Measurements from ENCODE around the gene IQSEC1.

IQSEC1 gene

DNA sequence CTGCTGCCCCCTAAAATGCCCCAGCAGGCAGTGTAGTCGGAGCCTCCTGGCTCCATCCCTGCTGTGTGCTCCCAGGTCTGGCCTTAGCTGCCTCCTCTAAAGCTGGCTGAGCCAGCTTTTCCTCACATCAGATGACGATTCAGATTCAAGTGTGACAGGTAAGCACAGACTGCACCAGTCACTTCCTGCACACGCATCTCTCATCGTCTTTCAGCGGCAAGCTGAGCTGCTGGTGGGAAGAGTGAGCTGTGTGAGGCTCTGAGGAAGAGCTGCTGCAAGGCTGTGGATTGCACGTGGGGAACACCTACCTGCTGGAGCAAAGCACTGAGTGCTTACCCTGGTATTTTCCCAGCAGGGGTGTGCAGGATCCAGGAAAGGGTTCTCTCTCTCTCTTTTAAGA is 143.4 kb downstream of the IQSEC1 start:
- DNase-seq: no peak

DNA sequence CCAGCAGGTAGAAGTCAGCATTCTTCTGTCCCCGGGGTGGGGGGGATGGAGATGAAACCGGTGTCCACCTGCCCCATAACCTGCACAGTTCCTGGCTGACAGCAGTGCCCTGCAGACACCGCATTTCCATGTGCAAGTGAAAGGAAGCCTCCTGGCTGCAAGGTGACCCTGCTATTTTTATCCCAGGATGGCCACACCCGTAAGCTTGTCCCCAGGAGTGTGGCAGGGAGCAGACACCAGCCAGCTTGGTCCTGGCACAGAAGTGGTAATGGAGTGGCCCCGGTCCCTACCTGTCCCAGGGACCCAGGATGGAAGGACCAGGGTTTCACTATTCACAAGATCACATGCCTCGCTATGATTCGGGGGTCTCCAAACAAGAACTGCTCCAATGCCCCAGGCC is 146.6 kb downstream of the IQSEC1 start:
- DNase-seq: no peak

DNA sequence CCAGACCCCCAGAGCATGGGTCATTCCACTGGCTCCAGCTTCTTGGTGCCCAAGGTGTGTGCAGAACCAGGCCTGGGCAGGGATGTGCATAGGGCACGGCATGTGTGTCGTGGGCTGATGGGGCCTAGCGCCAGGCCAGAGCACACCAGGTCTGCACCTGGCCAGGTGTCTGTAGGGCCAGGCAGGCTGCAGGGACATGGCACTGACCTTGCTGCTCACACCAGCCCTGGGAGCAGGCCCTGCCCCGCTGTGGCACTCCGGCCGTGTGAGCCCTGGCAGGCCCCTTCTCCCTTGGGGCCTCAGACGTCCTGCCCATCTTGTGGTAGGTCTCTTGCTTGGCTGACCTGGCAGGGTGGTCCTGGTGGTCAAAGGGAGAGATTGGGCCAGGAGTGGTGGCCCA is 147.6 kb downstream of the IQSEC1 start:
- DNase-seq: no peak

DNA sequence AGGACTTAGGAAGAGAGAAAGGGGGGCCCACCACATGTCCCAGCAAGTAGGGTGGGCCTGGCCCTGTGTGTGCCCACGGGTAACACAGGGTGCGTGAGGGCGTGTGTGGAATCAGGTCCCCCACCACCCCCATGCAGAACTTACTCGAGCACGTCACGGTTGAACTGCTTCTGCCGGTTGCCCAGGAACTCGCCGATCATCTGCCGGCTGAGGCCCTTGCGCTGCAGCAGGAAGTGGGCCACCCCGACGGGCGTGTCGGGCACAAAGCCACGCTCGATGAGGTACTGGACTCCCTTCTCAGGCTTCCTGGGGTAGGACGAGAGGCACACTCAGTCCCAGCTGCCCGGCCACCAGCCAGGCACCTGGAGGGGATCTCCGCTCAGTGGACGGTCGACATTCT is 148.8 kb downstream of the IQSEC1 start:
- DNase-seq: no peak

DNA sequence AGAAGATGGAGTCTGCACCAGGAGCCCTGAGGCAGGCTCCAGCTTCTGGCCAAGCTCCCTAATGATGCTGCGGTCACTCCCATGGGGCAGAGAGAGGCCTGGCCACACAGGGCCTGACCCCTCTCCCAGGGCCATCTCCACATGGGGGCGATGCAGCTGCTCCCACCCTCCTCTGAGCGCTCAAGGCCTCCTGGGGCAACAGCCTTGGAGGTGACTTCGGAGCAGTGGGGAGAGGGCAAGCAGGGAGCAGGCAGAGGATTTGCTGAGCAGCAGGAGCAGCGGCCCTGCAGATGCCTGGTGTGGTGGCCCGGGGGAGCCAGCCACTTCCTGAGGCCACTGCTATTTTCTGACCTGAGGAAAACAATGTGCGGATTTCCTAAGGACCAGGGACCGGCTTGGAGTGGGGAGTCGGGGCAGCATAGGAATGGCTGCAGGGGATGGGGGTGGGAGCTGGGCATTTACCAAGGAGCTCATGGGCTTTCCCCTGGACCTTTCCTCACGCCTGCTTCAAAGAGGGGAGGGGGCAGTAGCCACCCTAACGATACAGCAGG is 150.3 kb downstream of the IQSEC1 start:
- DNase-seq: no peak

DNA sequence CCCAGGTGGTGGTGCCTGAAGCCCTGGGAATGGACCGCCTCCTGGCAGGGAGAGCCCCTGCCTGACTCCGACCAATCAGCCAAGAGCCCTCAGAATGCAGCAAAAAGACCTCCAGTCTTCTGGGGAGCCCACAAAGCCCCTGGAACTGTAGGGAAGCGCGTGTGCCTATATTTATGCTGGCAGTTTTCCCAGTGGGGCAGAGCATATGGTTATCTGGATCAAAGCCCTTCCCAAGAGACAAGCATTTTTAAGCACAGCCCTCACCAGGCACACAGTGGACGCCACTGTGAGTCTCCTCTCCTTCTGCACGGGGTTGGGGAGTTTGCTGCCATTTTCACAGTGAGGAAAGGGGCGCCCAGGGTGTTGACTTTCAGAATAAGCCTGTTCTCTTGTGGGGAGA is 150.9 kb downstream of the IQSEC1 start:
- DNase-seq: no peak

DNA sequence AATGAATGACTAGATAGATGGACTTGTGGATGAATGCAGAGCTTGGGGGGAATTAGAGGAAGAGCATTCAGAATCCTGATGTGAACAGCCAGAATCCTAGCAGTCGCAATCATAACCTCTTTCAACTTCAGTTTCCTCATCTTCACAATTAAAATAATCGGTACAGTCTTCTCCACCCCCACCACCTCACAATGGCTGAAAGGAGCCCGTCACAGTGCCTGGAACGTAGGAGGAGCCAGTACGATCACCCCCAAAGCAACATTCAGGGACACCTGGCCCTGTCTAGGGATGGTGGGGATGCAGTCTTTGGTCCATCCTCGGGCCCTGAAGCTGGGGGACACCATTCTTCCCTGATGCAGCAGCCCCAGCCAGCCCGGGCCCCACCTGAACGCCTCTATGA is 151.5 kb downstream of the IQSEC1 start:
- no peak for DNase-seq

DNA sequence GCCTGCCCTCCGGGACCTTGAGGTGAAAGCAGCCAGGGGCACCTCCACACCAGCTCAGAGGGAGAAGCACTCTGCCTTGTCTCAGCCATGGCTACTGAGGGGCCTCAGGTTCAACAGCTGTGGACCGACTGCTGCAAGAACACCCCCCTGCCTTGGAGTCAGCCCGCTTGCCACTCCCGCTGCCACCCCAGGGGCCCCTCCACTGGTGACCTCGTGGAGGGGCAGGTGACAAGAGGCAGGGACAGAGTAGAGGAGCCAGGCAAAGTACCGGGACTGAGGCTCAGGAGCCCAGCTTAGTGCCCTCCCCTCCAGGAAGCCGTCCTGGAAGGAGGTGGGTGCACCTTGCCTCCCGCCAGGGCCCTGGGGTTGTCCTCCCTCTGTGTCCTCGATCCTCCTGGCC is 152.3 kb downstream of the IQSEC1 start:
- no peak for DNase-seq

DNA sequence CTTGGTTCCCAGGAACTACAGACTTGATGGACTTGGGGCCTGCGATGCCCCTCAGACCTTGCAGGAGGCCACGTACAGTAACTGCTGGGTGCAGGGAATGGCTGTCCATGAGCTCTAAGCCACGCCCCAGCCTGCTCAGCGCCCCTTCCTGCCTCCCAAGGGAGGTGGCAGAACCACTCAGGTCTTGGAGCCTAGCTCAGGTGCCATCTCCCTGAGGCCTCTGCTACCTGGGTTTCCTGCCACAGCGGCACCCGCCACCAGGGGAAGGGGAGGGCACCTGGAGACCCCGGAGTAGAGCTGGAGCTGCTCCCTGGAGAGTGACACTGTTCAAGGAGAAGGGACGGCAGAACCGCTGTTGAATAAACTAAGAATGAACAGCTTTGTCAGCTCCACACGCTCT is 154.0 kb downstream of the IQSEC1 start:
- no peak for DNase-seq

DNA sequence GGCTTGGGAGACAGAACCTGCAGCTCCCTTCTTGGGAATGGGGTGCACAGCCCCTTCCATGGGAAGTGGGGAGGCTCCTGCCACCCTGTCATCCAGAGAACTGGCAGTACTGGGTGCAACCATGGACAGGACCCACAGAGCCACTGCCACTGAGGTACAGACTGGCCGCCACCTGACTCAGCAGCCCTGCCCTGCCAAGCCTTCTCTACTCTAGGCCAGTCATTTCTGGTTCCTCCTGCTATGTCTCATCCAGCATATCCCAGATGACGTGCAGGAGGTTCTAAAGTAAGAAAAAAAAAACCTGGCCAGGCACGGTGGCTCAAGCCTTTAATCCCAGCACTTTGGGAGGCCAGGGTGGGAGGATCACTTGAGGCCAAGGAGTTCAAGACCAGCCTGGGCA is 155.0 kb downstream of the IQSEC1 start:
- DNase-seq: no peak

DNA sequence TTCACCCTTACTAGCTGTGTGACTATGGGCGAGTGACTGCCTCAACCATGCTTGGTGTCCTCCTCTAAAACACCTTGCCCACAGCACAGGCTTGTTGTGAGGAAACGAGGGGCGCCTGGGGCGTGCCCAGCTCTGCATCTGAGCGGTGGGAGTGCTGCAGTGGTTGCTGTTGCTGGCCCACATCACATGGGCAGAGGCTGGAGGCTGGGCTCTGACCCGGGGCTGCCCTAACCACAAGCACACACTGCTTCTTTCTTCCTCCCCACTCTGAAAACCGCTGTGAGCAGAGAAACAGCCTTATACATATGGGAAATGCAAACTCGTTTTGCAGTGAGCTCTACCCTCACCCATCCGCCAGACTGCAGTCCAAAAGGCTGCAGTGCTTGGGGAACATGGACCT is 157.1 kb downstream of the IQSEC1 start:
- peak; percentile 27 for DNase-seq

DNA sequence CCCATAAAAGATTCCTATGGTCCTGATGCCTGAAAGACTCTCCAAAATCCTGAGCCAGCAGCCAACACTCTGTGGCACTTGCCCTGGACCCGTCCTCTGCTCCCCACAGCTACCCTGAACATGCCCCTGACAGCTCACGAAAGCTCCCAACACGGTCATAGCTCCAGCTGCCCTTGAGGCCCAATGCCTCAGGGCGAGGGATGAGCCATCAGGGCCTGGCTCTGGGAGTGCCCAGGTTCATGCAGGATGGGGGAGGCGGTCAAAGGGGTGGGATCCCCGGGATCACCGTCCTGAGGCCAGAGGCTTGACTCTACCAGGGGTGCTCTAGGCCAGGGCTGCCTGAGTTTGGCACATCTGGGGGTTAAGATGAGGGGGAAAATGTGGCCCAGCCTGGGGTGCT is 159.1 kb downstream of the IQSEC1 start:
- no peak for DNase-seq

DNA sequence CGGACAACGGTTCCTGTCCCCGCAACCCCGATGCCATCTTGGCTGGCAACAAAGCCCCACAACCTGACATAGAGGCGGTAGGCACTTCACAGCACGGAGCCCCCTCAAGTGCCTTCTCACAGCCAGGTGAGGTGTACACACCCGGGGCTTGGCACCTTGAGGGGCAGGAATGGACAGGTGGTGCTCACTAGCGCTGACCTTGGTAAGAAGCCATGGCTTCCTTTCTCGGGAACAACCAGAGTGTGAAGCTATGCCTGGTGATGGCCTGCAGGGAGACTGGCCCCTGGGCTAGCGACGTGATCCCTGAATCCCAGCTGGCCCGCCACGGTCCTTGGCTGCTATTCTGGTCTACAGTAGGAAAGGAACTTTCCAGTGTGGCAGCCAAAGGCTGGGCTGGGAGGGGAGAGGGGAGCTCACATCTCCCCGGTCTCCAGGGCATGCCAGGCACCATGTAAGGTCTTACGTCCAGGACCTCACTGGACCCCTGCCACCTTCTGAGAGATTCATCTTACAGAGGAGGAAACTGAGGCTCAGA is 161.3 kb downstream of the IQSEC1 start:
- DNase-seq: no peak

DNA sequence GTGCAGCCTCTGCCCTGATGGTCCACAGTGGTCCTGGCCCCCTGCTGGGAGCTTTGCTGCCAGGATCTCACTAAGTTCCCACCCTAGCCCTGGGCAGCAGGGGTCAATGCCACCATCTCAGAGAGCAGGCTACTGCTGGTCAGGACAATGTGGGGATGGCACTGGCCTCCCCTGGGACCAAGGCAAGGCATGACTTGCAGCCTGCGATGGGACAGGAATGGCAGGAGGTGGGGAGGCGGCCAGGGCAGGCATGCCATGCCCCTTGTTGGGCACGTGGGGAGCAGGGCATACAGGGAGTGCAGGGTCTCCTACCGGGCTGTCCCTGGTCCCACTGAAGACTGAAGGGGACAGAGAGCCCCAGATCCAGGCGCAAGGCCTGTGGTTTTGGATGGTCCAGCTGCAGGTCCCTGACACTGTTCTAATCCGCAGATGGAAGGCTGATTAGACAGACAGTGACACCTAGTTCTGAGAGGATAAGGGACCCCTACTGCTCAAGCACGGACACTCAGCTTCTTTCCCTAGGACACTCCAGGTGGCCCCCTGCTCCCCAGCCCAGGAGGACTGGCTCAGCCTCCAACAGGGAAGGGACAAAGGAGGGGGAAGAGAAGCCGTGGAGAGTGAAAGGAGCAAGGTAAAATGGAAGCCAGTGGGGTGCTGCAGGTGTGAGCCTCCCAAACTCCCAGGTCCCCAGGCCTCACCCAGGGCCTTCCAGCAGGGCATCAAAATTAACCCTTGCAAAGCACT is 162.7 kb downstream of the IQSEC1 start:
- DNase-seq: no peak

DNA sequence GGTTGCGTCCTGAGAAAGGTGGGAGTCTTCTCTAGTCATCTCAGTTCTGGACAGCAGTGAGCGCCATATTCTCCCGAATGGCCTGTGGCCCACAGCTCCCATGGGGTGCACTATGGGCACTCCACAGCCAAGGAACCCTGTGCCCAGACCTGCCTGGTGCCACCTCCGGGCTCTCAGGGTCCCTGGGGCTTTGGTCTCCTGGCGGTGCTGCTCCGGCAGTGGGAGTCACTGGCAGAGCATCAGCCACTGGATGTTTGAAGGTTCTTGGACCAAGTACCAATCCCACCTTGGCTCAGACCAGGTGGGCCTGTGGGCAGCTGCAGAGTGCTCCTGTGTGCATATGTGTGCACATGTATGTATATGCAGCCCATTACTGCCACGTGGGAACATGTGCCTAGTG is 163.5 kb downstream of the IQSEC1 start:
- DNase-seq: no peak

DNA sequence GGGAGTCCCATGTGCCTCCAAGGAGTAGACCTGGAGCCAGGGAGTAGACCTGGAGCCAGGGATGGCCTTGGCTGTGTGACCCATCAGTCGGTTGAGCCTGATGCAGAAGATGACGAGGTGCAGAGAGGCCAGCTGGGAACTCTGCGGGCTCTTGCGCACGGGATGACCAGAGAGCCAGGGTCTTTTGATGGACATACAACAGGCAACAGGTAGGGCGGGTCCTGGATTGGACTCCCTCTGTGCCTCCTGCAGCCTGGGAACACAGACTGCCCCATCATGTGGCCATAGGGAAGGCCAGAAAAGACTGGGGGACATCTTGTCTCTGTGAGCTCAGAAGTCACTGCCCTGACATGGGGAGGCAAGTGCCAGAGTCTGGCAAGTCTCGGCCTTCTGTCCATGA is 164.4 kb downstream of the IQSEC1 start:
- no peak for DNase-seq

DNA sequence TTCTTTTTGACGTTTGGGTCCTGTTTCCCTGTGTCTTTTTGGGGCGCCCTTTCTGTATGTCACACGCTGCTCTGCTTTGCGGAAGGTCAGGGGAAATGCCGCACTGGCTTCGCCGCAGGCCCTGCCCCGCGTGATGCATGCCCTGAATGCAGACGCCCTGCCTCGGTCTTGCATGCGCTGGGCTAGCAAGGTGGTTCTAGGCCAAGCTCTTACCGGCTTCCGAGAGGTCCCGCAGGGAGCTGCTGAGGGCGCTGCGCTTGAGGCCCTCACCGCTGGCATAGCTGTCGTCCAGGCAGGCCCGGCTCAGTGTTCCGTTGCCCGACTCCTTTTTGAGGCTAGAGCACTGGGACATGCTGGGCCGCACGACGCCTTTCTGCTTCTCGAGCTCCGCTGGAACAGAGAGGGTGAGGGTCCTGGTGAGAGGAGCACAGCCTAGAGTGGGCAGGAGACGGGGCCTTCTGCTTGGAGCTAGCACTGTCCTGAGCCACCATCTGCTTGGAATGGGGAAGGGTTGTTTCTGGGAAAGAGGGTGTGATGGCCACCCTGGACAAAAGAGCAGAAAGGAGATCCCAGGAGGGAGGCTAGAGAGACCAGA is 165.0 kb downstream of the IQSEC1 start:
- DNase-seq: no peak

DNA sequence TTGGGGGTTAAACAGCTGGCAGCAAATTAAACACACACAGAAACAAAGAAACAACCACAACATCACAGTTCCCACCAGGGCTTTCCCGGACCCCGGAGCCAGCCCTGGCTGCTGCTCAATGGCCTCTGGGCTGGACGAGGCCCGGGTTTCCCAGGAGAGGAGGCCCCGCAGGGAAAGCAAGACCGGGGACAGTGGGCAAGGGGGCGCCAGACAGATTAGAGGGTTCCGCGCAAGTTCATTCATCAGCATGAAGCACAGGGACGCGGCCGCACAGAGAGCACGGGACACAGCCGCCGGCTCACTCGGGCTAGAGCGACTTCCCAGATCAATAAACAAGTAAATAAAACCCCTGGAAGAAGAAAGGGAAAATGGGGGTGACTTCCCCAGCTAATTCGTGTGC is 165.5 kb downstream of the IQSEC1 start:
- no peak for DNase-seq

DNA sequence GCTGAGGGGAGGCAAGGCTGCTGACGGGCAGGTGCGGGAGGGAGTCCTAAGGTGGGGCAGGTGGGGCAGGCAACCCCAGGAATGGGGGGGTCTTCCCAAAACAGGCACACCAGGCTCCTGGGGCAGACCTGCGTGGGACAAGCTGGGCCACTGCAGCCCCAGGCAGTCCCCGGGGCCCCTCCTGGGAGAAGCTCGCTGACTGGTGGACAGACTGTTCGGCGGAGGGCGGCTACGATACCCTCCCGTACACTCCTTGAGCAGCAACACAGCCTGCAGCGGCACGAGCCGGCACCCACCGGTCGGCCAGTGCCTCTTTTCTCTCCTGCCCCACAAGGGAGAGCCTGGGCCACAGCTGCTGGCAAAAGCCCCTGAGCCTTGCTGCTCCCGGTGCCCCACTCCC is 165.9 kb downstream of the IQSEC1 start:
- no peak for DNase-seq

DNA sequence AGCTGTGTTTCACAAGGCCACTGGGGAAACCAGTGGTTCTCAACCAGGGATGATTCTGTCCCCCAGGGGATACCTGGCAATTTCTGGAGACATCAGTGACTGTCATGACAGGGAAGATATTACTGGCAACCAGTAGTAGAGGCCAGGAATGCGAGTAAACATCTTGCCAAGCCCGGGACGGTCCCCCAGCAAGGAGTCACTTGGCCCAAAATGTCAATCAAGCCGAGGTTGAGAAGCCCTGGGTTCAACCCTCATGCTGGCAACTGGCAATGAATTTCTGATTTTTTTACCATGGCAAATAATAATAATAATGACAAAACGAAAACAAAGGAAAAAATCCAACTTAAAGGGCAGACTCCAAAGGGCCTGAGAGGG is 166.3 kb downstream of the IQSEC1 start:
- DNase-seq: no peak

DNA sequence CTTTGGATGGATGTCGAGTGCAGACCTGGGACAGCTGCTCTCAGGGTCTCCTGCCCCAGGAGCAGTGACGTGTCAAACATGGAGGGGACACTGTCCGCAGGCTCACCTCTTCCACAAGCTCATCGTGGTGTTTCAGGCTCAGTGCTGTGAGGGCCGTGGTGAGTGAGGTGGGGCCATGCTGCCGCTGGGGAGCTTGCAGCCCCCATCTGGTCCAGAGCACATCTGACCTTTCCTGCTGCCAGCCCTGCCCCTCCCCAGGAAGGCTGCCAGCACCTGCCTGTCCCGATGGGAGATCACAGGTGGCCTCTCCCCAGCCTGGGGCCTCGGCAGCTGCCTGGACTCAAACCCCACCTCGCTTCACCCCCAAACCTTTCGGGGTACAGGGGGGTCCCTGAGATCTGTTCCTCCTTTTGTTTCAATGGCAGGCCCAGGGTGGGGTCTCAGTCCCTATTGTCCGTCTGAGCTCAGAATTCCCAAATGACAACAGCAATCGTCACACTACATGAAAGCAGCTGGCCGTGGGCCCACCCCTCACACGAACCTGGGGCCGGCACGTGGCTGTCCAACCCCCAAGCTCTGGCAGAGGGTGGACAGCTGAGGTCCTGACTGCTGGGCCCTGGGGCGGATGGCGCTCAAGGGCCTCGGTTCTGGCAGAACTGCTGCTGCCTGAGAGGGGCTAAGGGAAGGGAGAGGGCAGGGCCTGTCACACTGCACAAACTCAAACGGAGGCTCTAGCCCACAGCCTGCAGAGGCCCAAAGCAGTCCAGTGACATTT is 166.9 kb downstream of the IQSEC1 start:
- no peak for DNase-seq

DNA sequence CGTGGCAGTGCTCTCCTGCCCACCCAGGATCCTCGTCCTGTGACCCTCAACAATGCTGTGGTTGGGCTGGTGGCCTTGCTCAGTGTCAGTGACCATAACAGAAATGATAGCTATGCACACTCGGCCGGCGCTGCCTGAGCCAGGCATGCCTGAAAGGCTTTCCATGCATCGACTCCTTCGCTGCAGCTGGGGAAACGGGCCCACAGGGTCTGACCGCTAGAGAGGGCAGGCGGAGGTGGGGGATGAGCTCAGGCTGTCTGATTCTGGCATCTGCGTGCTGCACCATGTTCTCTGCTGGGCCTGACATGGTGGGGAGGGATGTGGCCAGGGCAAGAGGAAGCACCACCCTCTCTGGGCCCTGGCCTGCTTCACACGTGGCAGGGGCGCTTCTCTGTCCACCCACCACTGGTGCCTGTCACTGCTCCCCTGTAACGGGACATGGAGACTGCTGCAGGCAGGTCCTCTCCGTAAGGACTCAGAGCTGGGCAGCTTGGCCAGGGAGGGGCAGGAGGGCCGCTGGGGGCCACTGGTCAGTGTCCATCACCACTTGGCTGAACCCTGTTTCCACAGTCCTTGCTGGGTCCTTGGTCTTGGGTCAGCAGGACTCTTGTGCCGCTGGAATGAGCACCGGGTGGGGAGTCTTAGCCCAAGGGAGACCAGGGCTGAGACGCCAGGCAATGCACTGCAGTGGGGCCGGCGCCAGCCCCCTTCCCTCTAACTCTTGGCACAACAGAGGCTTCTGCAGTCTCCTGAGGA is 167.7 kb downstream of the IQSEC1 start:
- DNase-seq: no peak

DNA sequence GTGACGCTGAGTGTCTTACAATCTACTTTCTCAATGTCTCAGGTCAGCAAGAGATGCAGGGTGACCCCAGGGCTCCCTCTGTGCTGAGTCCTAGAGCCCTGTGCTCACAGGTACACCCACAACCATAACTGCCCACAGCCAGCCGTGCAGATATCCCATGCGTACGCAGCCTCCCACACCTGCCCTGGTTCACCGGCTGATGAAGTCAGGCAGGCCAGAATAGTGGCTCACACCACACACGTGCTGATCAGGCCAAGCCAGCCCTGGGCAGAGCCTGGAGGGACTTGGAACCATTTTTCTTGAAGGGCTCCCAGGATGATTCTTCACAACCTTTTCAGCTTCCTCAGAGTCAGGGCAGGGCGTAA is 168.3 kb downstream of the IQSEC1 start:
- no peak for DNase-seq
